Liver (tissue), 9 donors: ENCODE measurements around the gene PABPC1L. TPM values are rescaled to one million over a fixed set of nuclear protein-coding genes. Genes with fewer than 3 reads are reported as not detected.

Source experiments
- DNase-seq: peaks from one replicate; pipeline ENCODE4 v3.0.0-alpha.2; 2017; ENCODE audit warnings: low spot score
- H3K27ac ChIP-seq, 2 donors: one replicate each; pipeline ENCODE4 v1.7.0; 2013; ENCODE audit warnings: inconsistent platforms in 2 of 2, low read length in 2 of 2, control low read depth in 1 of 2, low read depth in 1 of 2, mild to moderate bottlenecking in 1 of 2
- H3K27me3 ChIP-seq, 4 donors: one replicate each; pipeline versions ENCODE4 v1.6.1 to v1.7.0; 2013; ENCODE audit warnings: low read length in 3 of 4, inconsistent platforms in 1 of 4, mild to moderate bottlenecking in 1 of 4, moderate library complexity in 1 of 4; ENCODE audit not compliant: control insufficient read depth in 4 of 4, insufficient read depth in 4 of 4
- H3K36me3 ChIP-seq, 4 donors: one replicate each; pipeline versions ENCODE4 v1.6.1 to v1.7.0; 2013; ENCODE audit warnings: low read length in 3 of 4, mild to moderate bottlenecking in 3 of 4, low read depth in 1 of 4, moderate library complexity in 1 of 4; ENCODE audit not compliant: control insufficient read depth in 4 of 4, insufficient read depth in 3 of 4
- H3K4me1 ChIP-seq, 4 donors: one replicate each; pipeline versions ENCODE4 v1.6.1 to v1.7.0; 2013; ENCODE audit warnings: low read length in 3 of 4, mild to moderate bottlenecking in 3 of 4, moderate library complexity in 1 of 4; ENCODE audit not compliant: control insufficient read depth in 4 of 4, insufficient read depth in 4 of 4
- H3K4me3 ChIP-seq, 3 donors: one replicate each; pipeline versions ENCODE4 v1.6.1 to v1.7.0; 2013; ENCODE audit warnings: low read length in 3 of 3, control low read depth in 1 of 3, low read depth in 1 of 3, mild to moderate bottlenecking in 1 of 3
- H3K9ac ChIP-seq, 2 donors: one replicate each; pipeline ENCODE4 v1.7.0; 2013; ENCODE audit warnings: low read length in 2 of 2, mild to moderate bottlenecking in 2 of 2, moderate library complexity in 2 of 2, control low read depth in 1 of 2, low read depth in 1 of 2
- H3K9me3 ChIP-seq, 4 donors: one replicate each; pipeline versions ENCODE4 v1.6.1 to v1.7.0; 2013; ENCODE audit warnings: low read length in 3 of 4; ENCODE audit not compliant: control insufficient read depth in 4 of 4
- EGR1 ChIP-seq, 2 donors: IDR thresholded peaks; 2 replicates each; pipeline ENCODE4 v1.6.1; 2016 to 2018; ENCODE audit warnings: antibody characterized with exemption in 2 of 2, low read depth in 2 of 2
- FOXA1 ChIP-seq: IDR thresholded peaks from 2 replicates; pipeline ENCODE4 v1.6.1; 2016; ENCODE audit warnings: antibody characterized with exemption
- FOXA2 ChIP-seq: IDR thresholded peaks from 2 replicates; pipeline ENCODE4 v1.6.1; 2016; ENCODE audit warnings: antibody characterized with exemption
- GABPA ChIP-seq, 2 donors: IDR thresholded peaks in 1 of 2; conservative IDR thresholded peaks in 1 of 2; 2 replicates each; pipeline ENCODE4 v1.6.1; 2016; ENCODE audit warnings: antibody characterized with exemption in 2 of 2, mild to moderate bottlenecking in 1 of 2, moderate library complexity in 1 of 2
- HNF4A ChIP-seq, 2 donors: conservative IDR thresholded peaks; 2 replicates each; pipeline ENCODE4 v1.6.1; 2016; ENCODE audit warnings: antibody characterized with exemption in 2 of 2, mild to moderate bottlenecking in 2 of 2
- HNF4G ChIP-seq: IDR thresholded peaks from 2 replicates; pipeline ENCODE4 v1.6.1; 2016; ENCODE audit warnings: antibody characterized with exemption
- NR2F2 ChIP-seq: IDR thresholded peaks from 2 replicates; pipeline ENCODE4 v1.6.1; 2016; ENCODE audit warnings: antibody characterized with exemption
- RXRA ChIP-seq, 2 donors: IDR thresholded peaks; 2 replicates each; pipeline ENCODE4 v1.6.1; 2017 to 2018; ENCODE audit warnings: antibody characterized with exemption in 2 of 2, mild to moderate bottlenecking in 1 of 2
- SP1 ChIP-seq: IDR thresholded peaks from 2 replicates; pipeline ENCODE4 v1.6.1; 2018; ENCODE audit warnings: antibody characterized with exemption, mild to moderate bottlenecking
- TAF1 ChIP-seq: conservative IDR thresholded peaks from 2 replicates; pipeline ENCODE4 v1.6.1; 2016; ENCODE audit warnings: antibody characterized with exemption, mild to moderate bottlenecking
- WGBS: extraction: QIAGEN DNeasy Blood & Tissue Kit; methylation state at CpG from one replicate; pipeline ENCODE4 v1.1.7; 2013; 5-methylcytosine and 5-hydroxymethylcytosine counted together
- polyA plus RNA-seq, 2 donors: library from polyadenylated mRNA; stranded (reverse) in 1 of 2; unstranded in 1 of 2; fragments of 200-250 nt in 1 of 2; fragments of >200 nt in 1 of 2; fragmentation: Nextera tagmentation in 1 of 2; extraction: Ambion mirVana in 1 of 2; gene quantifications; one replicate each; pipeline versions ENCODE4 v1.2.1 to v1.2.3, GENCODE V29; 2013 to 2015
- total RNA-seq, 2 donors: library from RNA; depleted of rRNA; stranded (reverse); fragments of >200 nt; gene quantifications; one replicate each; pipeline ENCODE4 v1.2.3, GENCODE V29; 2014
- TF ChIP-seq, protein P1 (sequence below): fragments of 150-350 bp; IDR thresholded peaks from 2 replicates; pipeline ENCODE4 v1.5.1; 2017; ENCODE audit warnings: improper control_type of control experiment, low read depth, low read length; ENCODE audit not compliant: missing input control
- TF ChIP-seq, protein P2 (sequence below): IDR thresholded peaks from 2 replicates; pipeline ENCODE4 v1.6.1; 2016; ENCODE audit warnings: antibody characterized with exemption
- TF ChIP-seq, protein P3 (sequence below): IDR thresholded peaks from 2 replicates; pipeline ENCODE4 v1.6.1; 2016; ENCODE audit warnings: antibody characterized with exemption
- TF ChIP-seq, protein P4 (sequence below): IDR thresholded peaks from 2 replicates; pipeline ENCODE4 v1.6.1; 2016; ENCODE audit warnings: antibody characterized with exemption, mild to moderate bottlenecking
- donor health status: healthy.
- donor health status: healthy.
- donor health status: healthy.
- donor health status: healthy.
- donor health status: healthy.

Gene PABPC1L
- total and polyA plus RNA-seq, 4 donors, result 4.7 to 21.0 (median 10.9) TPM

DNA sequence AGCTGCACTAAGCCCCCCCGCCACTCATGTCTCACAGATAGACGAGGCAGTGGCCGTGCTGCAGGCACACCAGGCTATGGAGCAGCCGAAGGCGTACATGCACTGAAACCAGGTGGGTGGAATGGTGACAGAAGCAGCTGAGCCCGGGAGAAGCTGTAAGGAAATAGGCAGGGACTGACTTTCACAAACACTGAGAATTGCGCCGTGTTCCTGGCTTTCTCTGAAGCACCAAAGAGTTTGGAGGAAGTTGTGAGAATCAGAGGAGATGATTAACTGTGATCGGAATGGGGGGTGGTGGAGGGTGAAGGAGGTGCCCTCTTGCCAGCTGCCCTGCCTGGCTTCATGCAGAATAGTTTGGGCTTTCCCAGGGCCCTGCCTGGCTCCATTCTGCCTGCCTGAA is 28.8 kb downstream of the PABPC1L start:
- 91% methylated on average over 9 of the region's 9 CpGs for WGBS
- H3K9me3 ChIP-seq, result no peaks in the 10 kb centered on the region
- H3K27me3 ChIP-seq, result no peaks in the 10 kb centered on the region
- H3K9ac ChIP-seq, result no peak overlapping the region
- no peak overlapping the region for H3K27ac ChIP-seq
- H3K4me3 ChIP-seq, result no peak overlapping the region
- DNase-seq, result no peak
- TF ChIP-seq, protein P1, sequence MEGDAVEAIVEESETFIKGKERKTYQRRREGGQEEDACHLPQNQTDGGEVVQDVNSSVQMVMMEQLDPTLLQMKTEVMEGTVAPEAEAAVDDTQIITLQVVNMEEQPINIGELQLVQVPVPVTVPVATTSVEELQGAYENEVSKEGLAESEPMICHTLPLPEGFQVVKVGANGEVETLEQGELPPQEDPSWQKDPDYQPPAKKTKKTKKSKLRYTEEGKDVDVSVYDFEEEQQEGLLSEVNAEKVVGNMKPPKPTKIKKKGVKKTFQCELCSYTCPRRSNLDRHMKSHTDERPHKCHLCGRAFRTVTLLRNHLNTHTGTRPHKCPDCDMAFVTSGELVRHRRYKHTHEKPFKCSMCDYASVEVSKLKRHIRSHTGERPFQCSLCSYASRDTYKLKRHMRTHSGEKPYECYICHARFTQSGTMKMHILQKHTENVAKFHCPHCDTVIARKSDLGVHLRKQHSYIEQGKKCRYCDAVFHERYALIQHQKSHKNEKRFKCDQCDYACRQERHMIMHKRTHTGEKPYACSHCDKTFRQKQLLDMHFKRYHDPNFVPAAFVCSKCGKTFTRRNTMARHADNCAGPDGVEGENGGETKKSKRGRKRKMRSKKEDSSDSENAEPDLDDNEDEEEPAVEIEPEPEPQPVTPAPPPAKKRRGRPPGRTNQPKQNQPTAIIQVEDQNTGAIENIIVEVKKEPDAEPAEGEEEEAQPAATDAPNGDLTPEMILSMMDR, result no peak
- TF ChIP-seq RXRA (IDR thresholded peaks at IDR 0.05), result no peak
- TF ChIP-seq HNF4A (conservative IDR thresholded peaks at IDR 0.05), result no peak
- TF ChIP-seq FOXA1, result no peak
- no peak for TF ChIP-seq SP1
- no peak for TF ChIP-seq HNF4G
- no peak for TF ChIP-seq TAF1
- no peak for TF ChIP-seq NR2F2
- TF ChIP-seq EGR1 (IDR thresholded peaks at IDR 0.05; ENCODE audit: low read depth in 2 of 2), result no peak
- TF ChIP-seq, protein P2, sequence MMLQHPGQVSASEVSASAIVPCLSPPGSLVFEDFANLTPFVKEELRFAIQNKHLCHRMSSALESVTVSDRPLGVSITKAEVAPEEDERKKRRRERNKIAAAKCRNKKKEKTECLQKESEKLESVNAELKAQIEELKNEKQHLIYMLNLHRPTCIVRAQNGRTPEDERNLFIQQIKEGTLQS, result no peak
- no peak for TF ChIP-seq GABPA (IDR thresholded peaks at IDR 0.05 in 1 of 2, conservative IDR thresholded peaks at IDR 0.05 in 1 of 2)
- TF ChIP-seq FOXA2, result no peak
- TF ChIP-seq, protein P3, sequence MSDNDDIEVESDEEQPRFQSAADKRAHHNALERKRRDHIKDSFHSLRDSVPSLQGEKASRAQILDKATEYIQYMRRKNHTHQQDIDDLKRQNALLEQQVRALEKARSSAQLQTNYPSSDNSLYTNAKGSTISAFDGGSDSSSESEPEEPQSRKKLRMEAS, result no peak
- no peaks in the 10 kb centered on the region for H3K4me1 ChIP-seq
- H3K36me3 ChIP-seq, result peaks cover 8 to 59% (median 23%) of the 10 kb centered on the region in 4 donors

DNA sequence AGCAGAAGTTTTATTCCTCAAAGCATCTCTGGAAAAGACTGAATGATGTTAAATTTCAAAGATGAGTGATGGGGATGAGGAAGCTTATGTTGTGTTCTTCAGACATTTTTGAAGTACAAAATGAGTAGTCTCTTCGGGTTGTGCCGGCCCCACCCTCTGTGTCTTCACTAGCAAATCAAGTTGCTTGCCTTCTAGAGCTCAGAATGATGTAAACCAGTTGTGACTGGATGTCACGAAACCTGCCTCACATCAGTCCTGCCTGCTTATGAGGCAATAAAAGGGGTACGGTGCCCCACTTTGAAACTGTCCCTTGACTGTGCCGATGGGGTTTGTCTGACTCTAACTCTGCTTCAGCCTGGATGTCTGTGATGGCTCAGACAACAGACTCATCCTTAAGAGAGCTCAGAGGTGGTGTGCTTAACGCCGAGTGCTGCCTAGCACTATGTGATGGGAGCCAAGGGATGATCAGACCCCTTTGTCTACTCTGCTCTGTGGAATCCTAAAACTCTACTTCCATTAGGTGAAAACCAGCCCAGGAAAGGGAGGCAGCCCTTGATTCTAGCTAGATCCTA is 31.3 kb downstream of the PABPC1L start:
- DNase-seq, result no peak
- H3K9ac ChIP-seq, result no peak overlapping the region
- H3K27ac ChIP-seq, result no peak overlapping the region
- TF ChIP-seq EGR1 (IDR thresholded peaks at IDR 0.05; ENCODE audit: low read depth in 2 of 2) (no peak), RXRA (IDR thresholded peaks at IDR 0.05) (no peak), FOXA1 (no peak)
- TF ChIP-seq, protein P1, result no peak
- TF ChIP-seq, protein P4, sequence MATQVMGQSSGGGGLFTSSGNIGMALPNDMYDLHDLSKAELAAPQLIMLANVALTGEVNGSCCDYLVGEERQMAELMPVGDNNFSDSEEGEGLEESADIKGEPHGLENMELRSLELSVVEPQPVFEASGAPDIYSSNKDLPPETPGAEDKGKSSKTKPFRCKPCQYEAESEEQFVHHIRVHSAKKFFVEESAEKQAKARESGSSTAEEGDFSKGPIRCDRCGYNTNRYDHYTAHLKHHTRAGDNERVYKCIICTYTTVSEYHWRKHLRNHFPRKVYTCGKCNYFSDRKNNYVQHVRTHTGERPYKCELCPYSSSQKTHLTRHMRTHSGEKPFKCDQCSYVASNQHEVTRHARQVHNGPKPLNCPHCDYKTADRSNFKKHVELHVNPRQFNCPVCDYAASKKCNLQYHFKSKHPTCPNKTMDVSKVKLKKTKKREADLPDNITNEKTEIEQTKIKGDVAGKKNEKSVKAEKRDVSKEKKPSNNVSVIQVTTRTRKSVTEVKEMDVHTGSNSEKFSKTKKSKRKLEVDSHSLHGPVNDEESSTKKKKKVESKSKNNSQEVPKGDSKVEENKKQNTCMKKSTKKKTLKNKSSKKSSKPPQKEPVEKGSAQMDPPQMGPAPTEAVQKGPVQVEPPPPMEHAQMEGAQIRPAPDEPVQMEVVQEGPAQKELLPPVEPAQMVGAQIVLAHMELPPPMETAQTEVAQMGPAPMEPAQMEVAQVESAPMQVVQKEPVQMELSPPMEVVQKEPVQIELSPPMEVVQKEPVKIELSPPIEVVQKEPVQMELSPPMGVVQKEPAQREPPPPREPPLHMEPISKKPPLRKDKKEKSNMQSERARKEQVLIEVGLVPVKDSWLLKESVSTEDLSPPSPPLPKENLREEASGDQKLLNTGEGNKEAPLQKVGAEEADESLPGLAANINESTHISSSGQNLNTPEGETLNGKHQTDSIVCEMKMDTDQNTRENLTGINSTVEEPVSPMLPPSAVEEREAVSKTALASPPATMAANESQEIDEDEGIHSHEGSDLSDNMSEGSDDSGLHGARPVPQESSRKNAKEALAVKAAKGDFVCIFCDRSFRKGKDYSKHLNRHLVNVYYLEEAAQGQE, result no peak
- TF ChIP-seq, protein P3, result no peak
- H3K9me3 ChIP-seq, result no peaks in the 10 kb centered on the region
- H3K4me3 ChIP-seq, result no peak overlapping the region
- peaks cover 0 to 2% (median under 1%) of the 10 kb centered on the region in 4 donors for H3K4me1 ChIP-seq
- H3K27me3 ChIP-seq, result no peaks in the 10 kb centered on the region
- 92% methylated on average over 7 of the region's 7 CpGs for WGBS
- H3K36me3 ChIP-seq, result peaks cover 8 to 53% (median 23%) of the 10 kb centered on the region in 4 donors
